H1 (cell line): Measurements from ENCODE around the gene SYNJ2BP. TPM values are rescaled to one million over a fixed set of nuclear protein-coding genes. Genes with fewer than 3 reads are reported as not detected.
A peak's percentile ranks its signal among the peaks of the same experiment; 100 is the strongest.
"Not testable (repeated sequence)": the region's sequence is repeated elsewhere in the genome, so short reads cannot be mapped to it uniquely, and the experiment has no call there.

Experiments
- CTCF ChIA-PET: fragments of 300-600 bp; sonication (Branson Sonifier 250); formaldehyde crosslinking; loops from one replicate; lab custom pipeline; 2021; ENCODE audit not compliant: partially characterized antibody; lab: Charles Lee
- POLR2A ChIA-PET: fragments of 300-600 bp; sonication (Branson Sonifier 250); formaldehyde crosslinking; loops from one replicate; lab custom pipeline; 2021; ENCODE audit warnings: inconsistent platforms; ENCODE audit not compliant: partially characterized antibody; lab: Charles Lee
- DNase-seq, 2 experiments: peaks; one replicate each; pipeline versions ENCODE4 v3.0.0 to v3.0.0-alpha.2; 2010 to 2022; ENCODE audit warnings: low spot score in 2 of 2, low read depth in 1 of 2, mixed read lengths in 1 of 2
- FAIRE-seq: peaks from 2 replicates; lab custom pipeline; 2011; peaks lifted over from hg19 to GRCh38; lab: Jason Lieb, UNC
- H2AFZ ChIP-seq: 2 replicates; pipeline ENCODE4 v1.8.1; 2012; ENCODE audit warnings: low read length, inconsistent platforms
- H2AK5ac ChIP-seq: 2 replicates; pipeline ENCODE4 v1.6.1; 2013; ENCODE audit warnings: low read depth, low read length
- H2BK120ac ChIP-seq: replicated peaks from 2 replicates; pipeline ENCODE3; 2013; ENCODE audit warnings: low read depth, low read length, inconsistent platforms
- H2BK12ac ChIP-seq: 2 replicates; pipeline ENCODE4 v1.6.1; 2013; ENCODE audit warnings: low read depth, low read length
- H2BK15ac ChIP-seq: 2 replicates; pipeline ENCODE4 v1.6.1; 2013; ENCODE audit warnings: low read length
- H2BK20ac ChIP-seq: 2 replicates; pipeline ENCODE4 v1.6.1; 2013; ENCODE audit warnings: low read length
- H2BK5ac ChIP-seq: 2 replicates; pipeline ENCODE4 v1.6.1; 2013; ENCODE audit warnings: low read depth, low read length
- H3K14ac ChIP-seq: 2 replicates; pipeline ENCODE4 v1.6.1; 2013; ENCODE audit warnings: inconsistent platforms; ENCODE audit not compliant: insufficient read length
- H3K18ac ChIP-seq: 2 replicates; pipeline ENCODE4 v1.6.1; 2013; ENCODE audit warnings: low read length; ENCODE audit errors: extremely low read depth
- H3K23ac ChIP-seq: 2 replicates; pipeline ENCODE4 v1.6.1; 2013; ENCODE audit warnings: inconsistent platforms; ENCODE audit not compliant: insufficient read length
- H3K23me2 ChIP-seq: 2 replicates; pipeline ENCODE4 v1.6.1; 2013; ENCODE audit warnings: low read depth, low read length
- H3K27ac ChIP-seq: 2 replicates; pipeline ENCODE4 v1.6.1; 2011; ENCODE audit warnings: low read depth, low read length, inconsistent platforms
- H3K27me3 ChIP-seq, 4 experiments: replicated peaks in 1 of 4; 1 replicate in 1 of 4; 2 replicates in 3 of 4; pipeline versions ENCODE4 v1.6.1 to v1.8.1; 2011 to 2013; ENCODE audit warnings: low read length in 3 of 4, mild to moderate bottlenecking in 3 of 4, inconsistent platforms in 2 of 4, mixed read lengths in 2 of 4, moderate library complexity in 1 of 4; ENCODE audit not compliant: control insufficient read depth in 3 of 4, insufficient read depth in 3 of 4; ENCODE audit errors: extremely low read depth in 1 of 4
- H3K36me3 ChIP-seq, 4 experiments: 2 replicates each; pipeline versions ENCODE4 v1.6.1 to v1.8.1; 2011 to 2013; ENCODE audit warnings: mild to moderate bottlenecking in 4 of 4, low read length in 3 of 4, moderate library complexity in 2 of 4, control low read depth in 1 of 4, inconsistent platforms in 1 of 4; ENCODE audit not compliant: insufficient read depth in 4 of 4, control insufficient read depth in 2 of 4
- H3K4ac ChIP-seq: replicated peaks from 2 replicates; pipeline ENCODE3; 2013; ENCODE audit warnings: low read length, low read depth, mixed read lengths, inconsistent platforms; ENCODE audit not compliant: insufficient read length
- H3K4me1 ChIP-seq, 4 experiments: replicated peaks in 1 of 4; 1 replicate in 1 of 4; 2 replicates in 3 of 4; pipeline versions ENCODE4 v1.6.1 to v1.8.1; 2011 to 2013; ENCODE audit warnings: low read length in 3 of 4, inconsistent platforms in 2 of 4, mixed read lengths in 1 of 4; ENCODE audit not compliant: insufficient read depth in 4 of 4, control insufficient read depth in 3 of 4
- H3K4me2 ChIP-seq, 2 experiments: 2 replicates each; pipeline versions ENCODE4 v1.6.1 to v1.8.1; 2011 to 2013; ENCODE audit warnings: low read depth in 2 of 2, low read length in 2 of 2, control low read depth in 1 of 2, inconsistent platforms in 1 of 2, mild to moderate bottlenecking in 1 of 2; ENCODE audit not compliant: insufficient read depth in 1 of 2
- H3K4me3 ChIP-seq, 4 experiments: fragments of 200-600, 300-600 bp in 1 of 4; sonication (generic), shearing (Covaris generic), sonication (Bioruptor Twin) in 1 of 4; 2 replicates each; pipeline versions ENCODE4 v1.5.1 to v1.8.1; 2011 to 2016; ENCODE audit warnings: low read length in 4 of 4, low read depth in 3 of 4, control low read depth in 2 of 4, inconsistent platforms in 2 of 4, mild to moderate bottlenecking in 2 of 4, mixed read lengths in 1 of 4, moderate library complexity in 1 of 4; ENCODE audit not compliant: insufficient read depth in 2 of 4; ENCODE audit errors: extremely low read depth in 1 of 4
- H3K56ac ChIP-seq: replicated peaks from 2 replicates; pipeline ENCODE3; 2013; ENCODE audit warnings: low read depth, mild to moderate bottlenecking, mixed read lengths, low read length, inconsistent platforms; ENCODE audit not compliant: insufficient read length
- H3K79me1 ChIP-seq: 2 replicates; pipeline ENCODE4 v1.6.1; 2013; ENCODE audit warnings: low read depth, low read length, control low read depth
- H3K79me2 ChIP-seq, 2 experiments: 2 replicates each; pipeline versions ENCODE4 v1.6.1 to v1.8.1; 2012 to 2013; ENCODE audit warnings: low read length in 2 of 2, mild to moderate bottlenecking in 2 of 2, inconsistent platforms in 1 of 2; ENCODE audit not compliant: insufficient read depth in 2 of 2, control insufficient read depth in 1 of 2
- H3K9ac ChIP-seq, 4 experiments: replicated peaks in 1 of 4; 1 replicate in 1 of 4; 2 replicates in 3 of 4; pipeline versions ENCODE4 v1.6.1 to v1.8.1; 2011 to 2013; ENCODE audit warnings: low read depth in 3 of 4, low read length in 3 of 4, control low read depth in 2 of 4, mild to moderate bottlenecking in 2 of 4, moderate library complexity in 2 of 4, inconsistent platforms in 1 of 4; ENCODE audit errors: extremely low read depth in 1 of 4
- H3K9me3 ChIP-seq, 2 experiments: 2 replicates each; pipeline versions ENCODE4 v1.6.1 to v1.8.1; 2012 to 2013; ENCODE audit warnings: mild to moderate bottlenecking in 2 of 2, moderate library complexity in 2 of 2, control low read depth in 1 of 2, inconsistent platforms in 1 of 2, low read depth in 1 of 2, low read length in 1 of 2, mixed read lengths in 1 of 2; ENCODE audit not compliant: insufficient read depth in 2 of 2
- H4K20me1 ChIP-seq, 2 experiments: replicated peaks in 1 of 2; 2 replicates each; pipeline versions ENCODE3 to v1.8.1; 2011 to 2013; ENCODE audit warnings: inconsistent platforms in 2 of 2, low read length in 2 of 2, mild to moderate bottlenecking in 1 of 2; ENCODE audit not compliant: insufficient read depth in 2 of 2, control insufficient read depth in 1 of 2
- H4K5ac ChIP-seq: 2 replicates; pipeline ENCODE4 v1.6.1; 2013; ENCODE audit warnings: low read length, low read depth, mixed read lengths, inconsistent platforms; ENCODE audit not compliant: insufficient read length
- H4K8ac ChIP-seq: 2 replicates; pipeline ENCODE4 v1.8.0; 2013; ENCODE audit warnings: mild to moderate bottlenecking, moderate library complexity, low read length, inconsistent platforms; ENCODE audit not compliant: insufficient read depth; ENCODE audit errors: extremely low read depth
- H4K91ac ChIP-seq: replicated peaks from 2 replicates; pipeline ENCODE3; 2013; ENCODE audit warnings: low read length, mixed read lengths, inconsistent platforms; ENCODE audit not compliant: insufficient read length
- SRF ChIP-seq: IDR thresholded peaks from 2 replicates; pipeline ENCODE4 v1.6.1; 2011; ENCODE audit warnings: mild to moderate bottlenecking, low read depth, low read length, moderate library complexity
- YY1 ChIP-seq: IDR thresholded peaks from 2 replicates; pipeline ENCODE4 v1.6.1; 2011; ENCODE audit warnings: low read depth, mild to moderate bottlenecking, low read length
- WGBS, 2 experiments: shearing (Covaris generic) in 1 of 2; methylation state at CpG; one replicate each; pipeline versions ENCODE4 v1.1.6 to v1.1.7; 2013 to 2015; ENCODE audit warnings: low lambda C conversion rate in 2 of 2, mixed read lengths in 2 of 2, inconsistent platforms in 1 of 2, low coverage in 1 of 2, missing lambda C conversion rate in 1 of 2; ENCODE audit not compliant: insufficient replicate concordance in 2 of 2, insufficient coverage in 1 of 2, insufficient read length in 1 of 2; ENCODE audit errors: extremely low coverage in 1 of 2, missing lambda C conversion rate in 1 of 2; 5-methylcytosine and 5-hydroxymethylcytosine counted together
- polyA plus RNA-seq, 7 experiments: library from polyadenylated mRNA; depleted of rRNA in 3 of 7; stranded (reverse) in 5 of 7; unstranded in 2 of 7; fragments of >200 nt in 5 of 7; fragments of 200-250 nt in 2 of 7; gene quantifications; 1 replicate in 5 of 7; 2 replicates in 1 of 7; 4 replicates in 1 of 7; pipeline versions ENCODE4 v1.2.1 to v1.2.3, GENCODE V29; 2011 to 2013; ENCODE audit warnings: missing spikeins in 2 of 7, mixed read lengths in 2 of 7
- total RNA-seq: library from RNA; stranded (reverse); fragmentation: NEBNext Ultra II Directional; extraction: Animal tissue kit (Norgen Biotek cat#: 25700); gene quantifications from 2 replicates; pipeline ENCODE4 v1.2.1, GENCODE V29; 2021

SYNJ2BP gene
- total and polyA plus RNA-seq, 2 of the 8 experiments (the other 6 are each of a cell fraction or from before 2014, with no cell fraction given) = 9.6 to 30.6 TPM

DNA sequence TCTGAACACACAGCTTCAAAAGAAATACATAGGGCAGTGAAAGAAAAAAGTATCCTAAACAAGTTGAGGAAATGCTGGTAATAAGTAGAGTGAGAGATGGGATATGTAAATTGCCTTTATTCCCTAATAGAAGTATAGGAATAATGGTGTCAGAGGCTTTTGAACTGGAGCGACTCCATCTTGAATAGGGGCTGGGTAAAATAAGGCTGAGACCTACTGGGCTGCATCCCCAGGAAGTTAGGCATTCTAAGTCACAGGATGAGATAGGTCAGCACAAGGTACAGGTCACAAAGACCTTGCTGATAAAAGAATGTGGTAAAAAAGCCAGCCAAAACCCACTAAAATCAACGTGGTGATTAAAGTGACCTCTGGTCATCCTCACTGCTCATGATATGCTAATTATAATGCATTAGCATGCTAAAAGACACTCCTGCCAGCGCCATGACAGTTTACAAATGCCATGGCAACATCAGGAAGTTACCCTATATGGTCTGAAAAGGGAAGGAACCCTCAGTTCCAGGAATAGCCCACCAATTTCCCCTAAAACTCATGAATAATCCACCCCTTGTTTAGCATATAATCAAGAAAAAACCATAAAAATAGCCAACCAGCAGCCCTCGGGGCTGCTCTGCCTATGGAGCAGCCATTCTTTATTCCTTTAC is 2.5 kb upstream of the SYNJ2BP start:
- H2AFZ ChIP-seq = 0 out of 2 replicates have a peak overlapping the region, but pooled peaks have one; percentile 47
- H3K27me3 ChIP-seq, H2AK5ac ChIP-seq, H3K27ac ChIP-seq, H3K9ac ChIP-seq, H2BK5ac ChIP-seq, H3K36me3 ChIP-seq, POLR2A ChIA-PET, H3K4me2 ChIP-seq, H3K79me1 ChIP-seq, H3K4me3 ChIP-seq, H2BK120ac ChIP-seq, H3K4me1 ChIP-seq, H2BK12ac ChIP-seq, H2BK20ac ChIP-seq, H3K4ac ChIP-seq, H3K23me2 ChIP-seq, H4K91ac ChIP-seq, H3K9me3 ChIP-seq, H3K56ac ChIP-seq, H4K8ac ChIP-seq, H2BK15ac ChIP-seq, H4K20me1 ChIP-seq, DNase-seq, H4K5ac ChIP-seq, H3K14ac ChIP-seq, H3K18ac ChIP-seq, CTCF ChIA-PET, H3K23ac ChIP-seq: not testable (repeated sequence)
- WGBS, 2 experiments = 55% methylated on average over 4 of the region's 4 CpGs; no CpG with 5 or more reads in 1 of the 2 experiments
- TF ChIP-seq YY1 (peak; percentile 86), SRF (peak; percentile 89)
- peaks cover 0 to 21% of the 10 kb centered on the region in 2 experiments; a peak in 2 of 4 replicates for H3K79me2 ChIP-seq
- FAIRE-seq = peak; percentile 52
